Endometrial microvascular endothelial cells (primary cell): ENCODE results near the gene MPPED1. TPM values are rescaled to one million over a fixed set of nuclear protein-coding genes. Genes with fewer than 3 reads are reported as not detected.

Experiments used
- in situ Hi-C: cut with HindIII; loops from 2 replicates; pipeline ENCODE4 v1.10.0; 2017; ENCODE audit warnings: low sequenced_read_pairs, low pct_unique_long_range_greater_than_20kb; ENCODE audit errors: inconsistent ontology term
- total RNA-seq: library from RNA; depleted of rRNA; stranded (reverse); fragments of >200 nt; gene quantifications from one replicate; pipeline ENCODE4 v1.2.3, GENCODE V29; 2015; ENCODE audit errors: inconsistent ontology term

Gene MPPED1
- total RNA-seq, 1 donor from 2014 or later: 0.19 TPM

DNA sequence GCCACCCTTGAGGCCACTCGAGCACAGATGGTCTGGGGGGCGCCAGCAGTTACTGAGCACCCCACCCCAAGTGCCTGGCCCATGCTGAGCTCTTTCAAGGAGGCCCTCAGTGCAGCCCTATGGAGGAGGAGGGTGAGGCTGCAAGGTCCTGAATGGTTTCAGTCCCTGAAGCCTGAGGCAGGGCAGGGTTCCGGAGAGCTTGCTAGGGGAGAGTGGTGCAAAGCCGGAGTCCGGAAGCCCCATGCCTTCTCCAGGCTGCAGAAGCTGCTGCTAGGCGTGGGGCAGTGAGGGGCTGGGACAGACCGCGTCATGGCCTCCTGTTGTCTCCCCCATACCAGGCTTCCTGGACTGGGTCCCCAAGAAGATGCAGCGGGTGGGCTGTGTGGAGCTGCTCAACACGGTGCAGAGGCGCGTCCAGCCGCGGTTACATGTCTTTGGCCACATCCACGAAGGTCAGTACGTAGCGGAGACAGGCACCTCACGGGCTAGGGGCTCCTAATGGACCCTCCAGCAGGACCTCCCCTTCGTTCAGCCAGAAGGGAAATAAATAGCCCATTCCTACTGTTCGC is 90.6 kb downstream of the MPPED1 start:
- in situ Hi-C loops: no loop called here

DNA sequence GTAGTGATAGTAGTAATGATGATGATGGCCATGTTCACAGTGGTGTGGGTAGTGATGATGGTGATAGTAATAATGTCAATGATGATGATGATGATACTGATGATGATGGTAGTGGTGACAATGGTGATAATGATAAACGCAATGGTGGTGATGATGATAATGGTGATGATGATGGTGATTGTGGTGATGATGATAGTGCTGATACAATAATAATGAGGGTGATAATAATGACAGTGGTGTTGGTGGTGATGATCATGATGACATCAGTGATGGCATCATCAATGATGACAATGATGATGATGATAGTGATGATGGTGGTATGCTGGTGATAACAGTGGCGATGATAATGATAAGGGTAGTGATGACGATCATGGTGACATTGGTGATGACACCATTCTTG is 92.3 kb downstream of the MPPED1 start:
- in situ Hi-C loops: no loop called here

DNA sequence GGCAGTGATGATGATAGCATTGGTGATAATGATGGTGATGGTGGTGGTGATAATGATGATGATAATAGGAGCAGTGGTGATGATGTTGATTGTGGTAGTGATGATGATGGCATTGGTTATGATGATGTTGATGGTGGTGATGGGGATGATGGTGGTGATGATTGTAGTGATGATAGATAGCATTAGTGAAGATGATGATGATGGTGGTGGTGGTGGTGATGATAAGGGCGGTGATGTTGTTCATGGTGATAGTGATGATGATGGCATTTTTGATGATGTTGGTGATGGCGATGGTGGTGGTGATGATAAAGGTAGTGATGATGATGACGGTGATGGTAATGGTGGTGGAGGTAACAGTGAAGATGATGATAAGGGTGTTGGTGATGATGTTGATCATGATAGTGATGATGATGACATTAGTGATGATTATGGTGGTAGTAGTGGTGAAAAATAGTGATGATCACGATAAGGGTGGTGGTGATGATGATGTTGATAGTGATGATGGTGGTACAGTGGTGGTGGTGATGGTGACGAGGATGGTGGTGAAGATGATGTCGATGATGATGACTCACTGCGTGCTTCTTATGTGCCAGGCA is 93.0 kb downstream of the MPPED1 start:
- in situ Hi-C loops: no loop called here

DNA sequence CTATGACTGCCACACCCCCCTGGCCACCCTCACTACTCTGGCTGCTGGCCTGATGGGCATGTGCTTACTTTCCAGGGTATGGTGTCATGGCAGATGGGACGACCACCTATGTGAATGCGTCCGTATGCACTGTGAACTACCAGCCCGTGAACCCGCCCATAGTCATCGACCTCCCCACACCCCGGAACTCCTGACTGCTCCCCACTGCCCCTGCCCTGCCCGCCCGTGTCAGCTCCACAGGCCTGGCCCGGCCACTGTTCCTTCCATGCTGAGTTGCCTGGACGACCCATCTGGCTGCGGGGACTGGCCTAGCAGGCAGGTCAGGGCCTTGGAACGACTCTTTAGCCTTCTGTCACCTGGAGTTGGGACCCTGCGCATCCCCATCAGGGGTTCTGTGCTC is 93.6 kb downstream of the MPPED1 start:
- in situ Hi-C loops: no loop called here

DNA sequence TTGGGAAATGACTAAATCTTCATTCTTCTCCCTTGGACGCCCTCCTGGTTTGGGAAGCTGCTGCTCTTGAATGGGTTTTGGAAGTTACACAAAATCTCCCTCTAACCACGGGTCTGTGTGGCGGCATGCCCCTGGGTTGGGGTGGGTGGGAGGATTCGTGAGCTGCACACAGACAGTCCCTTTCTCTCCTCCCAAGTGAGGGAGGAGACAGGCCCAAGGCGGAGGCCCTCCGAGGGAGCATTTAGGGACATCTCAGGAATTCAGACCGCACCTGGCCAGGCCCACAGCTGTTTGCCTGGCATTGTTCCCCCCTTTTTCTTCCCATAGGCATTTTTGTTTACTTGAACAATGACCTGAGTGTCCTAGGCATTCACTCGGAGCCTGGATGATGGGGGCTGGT is 94.1 kb downstream of the MPPED1 start:
- in situ Hi-C loops: no loop called here

DNA sequence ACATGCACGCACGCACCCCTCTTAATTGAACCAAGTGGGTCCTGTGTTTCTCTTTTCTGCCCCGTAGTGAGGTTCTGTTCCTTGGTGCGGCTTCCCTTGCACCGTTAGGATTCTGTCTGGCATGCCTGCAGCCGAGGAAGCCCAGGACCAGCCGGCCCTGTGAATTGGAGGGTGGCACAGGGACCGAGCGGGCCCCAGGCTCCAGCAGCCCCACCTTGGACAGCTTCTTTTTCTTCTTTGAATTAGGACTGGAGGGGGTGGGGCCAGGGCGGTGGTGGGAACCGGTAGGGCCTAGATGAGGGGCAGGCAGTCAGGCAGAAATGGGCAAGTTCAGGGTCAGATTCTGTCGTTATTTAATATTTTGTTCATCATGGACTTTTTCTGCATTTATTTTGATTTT is 94.7 kb downstream of the MPPED1 start:
- in situ Hi-C loops: no loop called here

DNA sequence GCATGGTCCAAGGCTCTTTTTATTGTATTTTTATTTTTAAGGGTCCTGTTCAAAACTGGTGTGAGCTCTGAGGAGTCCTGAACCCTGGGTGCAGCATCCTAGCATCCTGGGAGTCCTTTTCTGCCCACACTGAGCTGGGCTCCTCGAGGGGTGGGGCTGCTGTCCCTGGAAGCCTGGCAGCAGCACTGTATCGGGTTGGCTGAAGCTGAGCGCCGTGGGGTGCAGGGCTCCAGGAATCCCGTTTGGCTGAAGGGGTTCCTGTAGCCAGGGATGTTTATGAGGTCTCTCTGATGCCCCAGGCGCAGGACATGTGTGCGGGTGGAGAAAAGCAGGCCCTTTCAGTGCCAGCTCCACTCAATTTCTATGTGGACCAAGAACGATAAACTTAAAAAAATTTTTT is 95.4 kb downstream of the MPPED1 start:
- in situ Hi-C loops: no loop called here

DNA sequence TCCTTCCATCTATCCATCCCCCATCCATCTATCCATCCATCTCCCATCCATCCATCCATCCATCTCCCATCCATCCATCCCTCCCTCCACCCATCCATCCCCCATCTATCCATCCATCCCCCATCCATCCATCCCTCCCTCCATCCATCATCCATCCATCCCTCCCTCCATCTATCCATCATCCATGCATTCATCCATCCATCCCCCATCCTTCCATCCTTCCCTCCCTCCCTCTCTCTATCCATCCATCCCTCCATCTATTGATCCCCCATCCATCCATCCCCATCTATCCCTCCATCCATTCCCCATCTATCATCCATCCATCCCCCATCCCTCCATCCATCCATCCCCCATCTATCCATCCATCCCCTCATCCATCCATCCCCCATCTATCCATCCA is 96.7 kb downstream of the MPPED1 start:
- in situ Hi-C loops: no loop called here

DNA sequence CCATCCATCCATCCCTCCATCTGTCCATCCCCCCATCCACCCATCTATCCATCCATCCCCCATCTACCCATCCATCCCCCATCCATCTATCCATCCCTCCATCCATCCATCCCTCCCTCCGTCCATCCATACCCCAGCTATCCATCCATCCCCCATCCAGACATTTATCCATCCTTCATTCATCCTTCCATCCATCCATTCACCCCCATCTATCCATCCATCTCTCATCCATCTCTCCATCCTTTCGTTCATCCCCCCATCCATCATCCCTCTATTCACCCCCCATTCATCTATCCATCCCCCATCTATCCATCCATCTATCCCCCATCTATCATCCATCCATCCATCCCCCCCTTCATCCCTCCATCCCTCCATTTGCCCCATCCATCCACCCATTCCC is 97.5 kb downstream of the MPPED1 start:
- in situ Hi-C loops: no loop called here

DNA sequence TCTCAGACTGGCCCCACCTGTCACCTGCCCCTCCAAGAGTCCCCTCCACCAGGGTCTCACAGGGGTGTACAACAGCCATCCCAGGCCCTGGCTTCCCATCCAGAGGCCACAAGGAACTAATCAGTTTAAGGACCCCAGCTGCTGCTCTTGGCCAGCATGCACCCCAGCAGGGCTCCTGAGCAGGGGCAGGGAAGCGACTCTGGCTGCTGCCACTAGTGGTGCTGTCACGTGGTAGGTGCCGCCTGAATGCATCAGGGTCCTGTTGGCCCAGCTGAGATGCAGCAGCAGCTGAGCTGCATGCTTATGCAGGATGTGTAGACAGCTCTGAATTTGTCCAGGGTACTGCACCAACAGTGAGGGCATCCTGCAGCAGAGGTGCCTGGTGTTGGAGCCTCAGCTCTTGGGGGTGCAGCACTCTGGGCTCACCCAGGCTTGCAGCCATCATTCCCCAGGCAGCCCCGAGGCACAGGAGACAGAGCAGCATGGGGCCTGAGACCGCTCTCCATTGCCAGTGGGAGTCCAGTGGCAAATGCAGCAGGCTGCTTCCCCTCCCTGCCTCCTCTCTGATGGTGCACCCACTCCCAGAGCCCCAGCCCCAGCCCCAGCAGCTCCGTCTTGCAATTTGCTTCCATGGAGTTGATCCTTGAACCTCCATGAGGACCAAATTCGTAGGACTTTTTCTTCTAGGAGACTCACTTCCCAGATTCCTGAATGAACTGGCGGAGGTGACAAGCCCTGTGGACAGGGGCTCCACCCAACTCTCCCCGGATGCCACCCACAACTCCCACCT is 98.7 kb downstream of the MPPED1 start:
- in situ Hi-C loops: no loop called here

DNA sequence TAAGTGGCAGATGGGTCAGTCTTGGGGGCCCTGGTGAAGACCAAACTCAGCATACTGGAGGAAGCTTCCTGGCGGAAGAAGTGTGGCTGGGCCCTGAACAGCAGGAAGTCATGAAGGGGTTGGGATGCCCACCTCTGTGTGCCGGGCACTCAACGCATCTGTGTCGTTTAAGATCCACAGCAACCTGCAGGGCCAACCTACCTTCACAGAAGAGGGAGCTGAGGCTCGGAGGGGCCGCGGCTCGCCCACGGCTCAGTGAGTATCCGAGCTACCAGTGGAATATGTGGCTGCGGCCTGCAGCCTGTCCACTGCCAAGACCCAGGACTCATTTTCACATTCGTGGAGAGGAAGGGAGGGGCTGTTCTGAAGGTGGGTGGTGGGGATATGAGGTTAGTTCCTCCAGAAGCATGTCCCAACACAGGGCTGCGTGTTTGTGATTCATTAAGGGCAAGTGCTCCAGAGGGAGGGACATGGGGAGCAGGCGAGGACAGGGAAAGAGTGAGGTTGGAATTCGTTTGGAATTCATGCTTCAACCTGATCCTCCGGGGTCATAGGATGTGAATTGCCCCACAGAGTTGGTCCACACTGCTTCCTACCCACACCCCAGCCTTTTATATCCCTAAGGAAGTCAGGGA is 99.6 kb downstream of the MPPED1 start:
- in situ Hi-C loops: no loop called here

DNA sequence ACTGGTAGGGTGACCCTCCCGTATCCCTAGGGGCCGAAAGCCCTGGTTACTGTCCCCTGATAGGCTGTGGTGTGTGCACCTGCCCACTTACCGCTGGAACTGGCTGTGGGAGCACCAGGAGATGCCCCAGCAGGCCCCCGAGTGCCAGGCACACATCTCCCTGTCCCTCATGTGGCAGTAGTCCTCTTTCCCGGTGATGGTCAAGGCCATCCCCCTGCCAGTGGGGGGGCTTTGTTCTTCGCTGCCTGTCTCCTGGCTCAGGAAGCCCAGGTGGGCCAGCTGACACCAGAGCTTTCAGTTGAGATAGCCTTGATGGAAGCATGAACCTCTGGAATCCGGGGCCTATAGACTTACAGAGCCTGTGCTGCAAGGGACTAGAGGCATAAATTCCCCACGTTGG is 100.5 kb downstream of the MPPED1 start:
- in situ Hi-C loops: no loop called here

DNA sequence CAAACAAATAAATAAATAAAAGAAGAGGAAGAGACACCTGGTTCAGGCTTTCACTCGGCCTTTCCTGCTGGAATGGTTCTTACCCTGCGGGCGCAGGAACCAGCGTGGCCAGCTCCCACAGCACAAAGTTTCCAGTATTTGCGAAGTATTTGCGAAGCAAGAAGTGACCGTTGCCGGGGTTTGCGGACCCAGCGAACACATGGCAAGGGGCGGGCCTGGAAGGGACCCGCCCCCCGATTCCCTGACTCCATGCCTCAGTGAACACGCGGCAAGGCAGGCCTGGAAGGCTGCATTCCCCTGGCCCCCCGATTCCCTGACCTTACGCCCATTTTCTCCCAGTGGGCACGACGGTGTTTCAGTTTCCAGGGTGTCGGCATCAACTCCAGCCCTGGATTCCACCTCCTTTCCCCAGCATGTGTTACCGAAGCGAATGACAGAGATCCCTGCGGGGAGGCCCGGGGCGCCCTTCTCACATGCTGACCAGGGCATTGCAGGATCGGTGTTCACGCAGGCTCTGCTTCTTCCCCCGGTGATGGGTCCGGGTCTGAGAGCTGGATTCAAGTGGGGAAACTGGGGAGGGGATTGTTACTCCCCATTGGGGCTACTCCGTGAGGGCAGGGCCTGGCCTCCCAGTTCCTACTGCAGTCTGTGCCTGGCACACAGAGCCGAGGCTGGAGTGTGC is 102.8 kb downstream of the MPPED1 start:
- in situ Hi-C loops: no loop called here

DNA sequence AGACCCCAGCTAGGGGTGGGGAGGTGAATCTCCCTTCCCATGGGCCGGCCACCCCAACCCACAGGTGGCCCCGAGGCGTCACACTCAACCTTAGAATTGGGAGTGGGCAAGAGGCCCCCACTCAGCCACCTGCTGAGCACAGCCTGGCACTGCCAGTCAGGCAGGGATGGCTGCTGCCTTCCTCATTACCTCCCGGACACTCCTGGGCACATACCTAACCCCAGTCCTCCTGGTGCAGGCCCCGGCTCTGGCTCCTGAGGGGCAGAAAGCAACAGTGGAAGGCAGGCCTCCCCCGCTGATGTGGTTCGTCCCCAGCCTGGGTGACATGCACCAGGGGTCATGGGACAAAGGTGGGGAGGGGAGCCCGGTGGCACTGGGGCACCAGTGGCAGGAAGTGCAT is 103.6 kb downstream of the MPPED1 start:
- in situ Hi-C loops: no loop called here

DNA sequence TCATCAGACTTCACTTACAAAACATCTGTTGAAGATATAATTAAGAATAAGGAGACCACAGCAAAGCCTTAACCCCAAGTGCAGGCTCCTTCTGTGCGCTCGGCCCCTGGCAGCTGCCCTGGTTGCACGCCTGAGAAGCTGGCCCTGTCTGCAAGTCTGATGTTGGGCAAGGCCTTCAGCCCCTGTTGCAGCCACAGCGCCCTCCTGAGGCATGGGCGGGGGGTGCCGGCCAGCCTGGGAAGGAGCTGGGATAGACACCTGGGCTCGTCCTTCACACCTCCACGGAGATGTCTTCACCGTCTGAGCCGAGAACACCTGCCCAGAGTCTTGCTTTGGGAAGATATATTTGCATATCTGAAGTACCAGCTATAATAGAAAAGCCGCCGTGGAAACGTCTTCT is 104.1 kb downstream of the MPPED1 start:
- in situ Hi-C loops: no loop called here

DNA sequence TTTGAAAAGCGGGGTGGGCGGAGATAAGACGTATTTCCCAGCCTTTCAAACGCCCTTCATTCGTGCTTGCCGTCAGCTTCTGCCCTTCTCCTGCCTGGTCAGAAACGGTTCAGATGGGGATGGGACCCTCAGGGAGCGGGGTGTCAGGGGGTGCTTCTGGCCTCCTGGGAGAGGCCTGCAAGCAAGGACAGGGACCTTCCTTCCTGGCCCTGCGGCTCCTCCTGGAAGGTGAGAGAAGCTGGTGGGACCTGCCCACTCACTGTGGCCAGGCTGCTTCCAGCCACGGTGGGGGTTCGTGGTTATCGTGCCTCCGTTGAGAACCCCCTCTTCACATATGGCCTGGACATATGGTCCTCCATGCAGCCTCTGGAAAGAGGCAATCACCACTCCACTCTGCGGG is 104.6 kb downstream of the MPPED1 start:
- in situ Hi-C loops: no loop called here

DNA sequence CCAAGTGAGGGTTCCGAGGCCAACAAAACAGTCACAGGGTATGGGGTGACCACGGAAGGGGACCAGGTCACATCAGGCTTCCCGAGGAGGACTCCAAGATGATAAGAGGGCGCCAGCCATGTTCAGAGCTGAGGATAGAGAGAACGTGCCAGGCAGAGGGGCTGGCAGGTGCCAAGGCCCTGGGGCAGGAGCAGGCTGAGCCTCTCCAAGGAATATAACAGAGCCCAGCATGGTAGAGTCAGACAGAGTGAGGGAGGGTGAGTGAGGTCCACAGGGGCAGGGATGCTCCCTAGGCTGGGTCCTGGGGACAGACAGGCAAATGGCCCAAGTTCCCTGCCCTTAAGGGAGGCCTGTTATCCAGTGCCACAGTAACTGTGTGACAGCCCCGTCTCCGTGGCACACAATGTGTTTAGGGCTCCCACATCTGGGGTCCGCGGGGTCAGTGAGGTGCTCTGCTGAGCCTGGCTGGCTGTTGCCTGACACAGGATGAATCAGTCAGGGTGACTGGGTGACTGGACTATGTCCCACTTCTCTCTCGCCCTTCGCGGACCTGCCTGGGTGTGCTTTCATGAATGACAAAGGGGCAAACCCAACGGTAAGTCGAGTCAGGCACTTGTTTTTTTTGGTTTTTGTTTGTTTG is 105.3 kb downstream of the MPPED1 start:
- in situ Hi-C loops: no loop called here

DNA sequence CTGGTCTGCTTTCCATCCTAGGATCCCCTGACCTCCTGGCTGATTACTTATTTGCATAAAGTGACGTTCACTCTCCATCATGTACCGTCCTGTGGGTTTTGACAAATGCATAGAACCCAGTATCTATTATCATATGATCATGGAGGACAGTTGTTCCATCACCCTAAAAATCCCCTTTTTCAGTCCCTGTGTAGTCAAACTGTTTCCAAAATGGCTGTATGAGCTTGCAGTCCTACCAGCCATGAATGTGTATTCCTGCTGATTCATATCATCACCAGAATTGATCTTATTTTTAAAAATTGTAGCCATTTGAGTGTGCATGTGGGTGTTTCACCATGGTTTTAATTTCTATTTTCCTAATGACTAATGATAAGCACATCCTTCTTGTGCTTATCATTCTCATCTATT is 108.8 kb downstream of the MPPED1 start:
- in situ Hi-C loops: no loop called here

DNA sequence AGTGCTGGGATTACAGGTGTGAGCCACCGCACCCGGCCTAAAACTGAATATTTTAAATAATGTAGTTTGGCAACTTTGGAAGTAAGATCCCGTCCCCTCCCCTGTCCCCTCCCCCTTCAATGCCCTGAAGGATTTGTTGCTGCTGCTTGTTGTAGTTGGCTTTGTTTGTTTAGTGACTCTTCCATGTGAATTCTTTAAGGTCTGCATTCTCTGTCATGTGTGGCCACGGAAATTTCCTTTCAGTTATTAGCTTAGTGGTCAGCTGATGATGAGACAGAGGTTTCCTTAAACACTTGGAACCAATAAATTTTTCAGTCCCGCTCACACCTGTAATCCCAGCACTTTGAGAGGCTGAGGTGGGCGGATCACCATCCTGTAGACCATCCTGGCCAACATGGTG is 109.9 kb downstream of the MPPED1 start:
- in situ Hi-C loops: no loop called here
